Endothelial cell of umbilical vein (primary cell): ENCODE measurements around the gene ALX3. TPM values are rescaled to one million over a fixed set of nuclear protein-coding genes. Genes with fewer than 3 reads are reported as not detected.

Experiments
- BruUV-seq: library from RNA; stranded (reverse); fragments of 400-500 nt; replicated peaks from 2 replicates; lab custom pipeline; 2021; lab: Mats Ljungman, UMichigan
- CTCF ChIA-PET: fragments of 300-600, 350-600 bp; sonication (Branson Sonifier 250); formaldehyde crosslinking; loops from one replicate; lab custom pipeline; 2021; ENCODE audit warnings: antibody characterized with exemption, inconsistent platforms; lab: Charles Lee
- POLR2A ChIA-PET: fragments of 300-600, 350-600 bp; sonication (Branson Sonifier 250); formaldehyde crosslinking; loops from one replicate; lab custom pipeline; 2021; ENCODE audit warnings: antibody characterized with exemption, inconsistent platforms; lab: Charles Lee
- DNase-seq: peaks from one replicate; pipeline ENCODE4 v3.0.0-alpha.2; 2011; ENCODE audit warnings: low read depth, low spot score
- FAIRE-seq: peaks from 2 replicates; lab custom pipeline; 2011; peaks lifted over from hg19 to GRCh38; lab: Jason Lieb, UNC
- H2AFZ ChIP-seq: 2 replicates; pipeline ENCODE4 v1.6.0; 2012; ENCODE audit warnings: low read depth, low read length, control low read depth, inconsistent platforms
- H3K27ac ChIP-seq: 2 replicates; pipeline ENCODE4 v1.5.1; 2011; ENCODE audit warnings: low read depth, mild to moderate bottlenecking, control low read depth, low read length, moderate library complexity; ENCODE audit not compliant: insufficient read depth
- H3K27me3 ChIP-seq, 2 experiments: 2 replicates each; pipeline versions ENCODE4 v1.6.0 to v1.6.1; 2011; ENCODE audit warnings: low read length in 2 of 2, mixed read lengths in 1 of 2; ENCODE audit not compliant: control insufficient read depth in 2 of 2, insufficient read depth in 2 of 2
- H3K36me3 ChIP-seq, 2 experiments: 2 replicates in 1 of 2; 3 replicates in 1 of 2; pipeline ENCODE4 v1.5.1; 2011; ENCODE audit warnings: low read length in 2 of 2, mild to moderate bottlenecking in 1 of 2, moderate library complexity in 1 of 2; ENCODE audit not compliant: control insufficient read depth in 2 of 2, insufficient read depth in 2 of 2; ENCODE audit errors: extremely low read depth in 1 of 2
- H3K4me1 ChIP-seq: 3 replicates; pipeline ENCODE4 v1.5.1; 2011; ENCODE audit warnings: mild to moderate bottlenecking, low read length; ENCODE audit not compliant: control insufficient read depth, insufficient read depth; ENCODE audit errors: extremely low read depth
- H3K4me2 ChIP-seq: 2 replicates; pipeline ENCODE4 v1.6.1; 2011; ENCODE audit warnings: low read length, control low read depth, mixed read lengths; ENCODE audit not compliant: insufficient read depth
- H3K4me3 ChIP-seq, 3 experiments: fragments of 200-600 bp in 1 of 3; sonication (generic), shearing (Covaris generic) in 1 of 3; replicated peaks in 1 of 3; 2 replicates each; pipeline ENCODE4 v1.5.1; 2011 to 2016; ENCODE audit warnings: control low read depth in 3 of 3, low read length in 3 of 3, mild to moderate bottlenecking in 2 of 3, inconsistent platforms in 1 of 3, low read depth in 1 of 3, moderate library complexity in 1 of 3; ENCODE audit not compliant: insufficient read depth in 1 of 3
- H3K79me2 ChIP-seq: 2 replicates; pipeline ENCODE4 v1.6.0; 2012; ENCODE audit warnings: low read length, inconsistent platforms; ENCODE audit not compliant: control insufficient read depth, insufficient read depth
- H3K9ac ChIP-seq: replicated peaks from 2 replicates; pipeline ENCODE3; 2011; ENCODE audit warnings: low read length, control low read depth; ENCODE audit not compliant: insufficient read depth; ENCODE audit errors: extremely low read depth
- H3K9me1 ChIP-seq: replicated peaks from 3 replicates; pipeline ENCODE4 v1.6.0; 2011; ENCODE audit warnings: mild to moderate bottlenecking, low read length; ENCODE audit not compliant: control insufficient read depth, insufficient read depth; ENCODE audit errors: extremely low read depth
- H3K9me3 ChIP-seq: replicated peaks from 2 replicates; pipeline ENCODE4 v1.5.1; 2012; ENCODE audit warnings: low read length, inconsistent platforms; ENCODE audit not compliant: control insufficient read depth, insufficient read depth
- H4K20me1 ChIP-seq: replicated peaks from 2 replicates; pipeline ENCODE3; 2011; ENCODE audit warnings: mild to moderate bottlenecking, low read length; ENCODE audit not compliant: control insufficient read depth, insufficient read depth; ENCODE audit errors: extremely low read depth
- EZH2 ChIP-seq: IDR thresholded peaks from 2 replicates; pipeline ENCODE4 v1.6.1; 2012; ENCODE audit warnings: borderline replicate concordance, low read depth, mild to moderate bottlenecking, moderate library complexity, low read length, inconsistent platforms; ENCODE audit not compliant: severe bottlenecking
- FOS ChIP-seq: IDR thresholded peaks from 2 replicates; pipeline ENCODE4 v1.6.1; 2011; ENCODE audit warnings: mild to moderate bottlenecking, low read length, moderate library complexity, borderline replicate concordance; ENCODE audit not compliant: insufficient read depth
- GATA2 ChIP-seq: IDR thresholded peaks from 2 replicates; pipeline ENCODE4 v1.7.0; 2011; ENCODE audit warnings: low read depth, mild to moderate bottlenecking, moderate library complexity, mixed read lengths, low read length; ENCODE audit not compliant: insufficient read length, insufficient read depth
- JUN ChIP-seq: IDR thresholded peaks from 2 replicates; pipeline ENCODE4 v1.6.1; 2011; ENCODE audit warnings: borderline replicate concordance, low read depth; ENCODE audit not compliant: insufficient read length, insufficient read depth
- MAX ChIP-seq: IDR thresholded peaks from 2 replicates; pipeline ENCODE4 v1.6.1; 2011; ENCODE audit not compliant: insufficient read depth, insufficient read length
- MYC ChIP-seq: IDR thresholded peaks from one replicate; pipeline ENCODE4 v1.6.1; 2011; ENCODE audit warnings: mild to moderate bottlenecking, low read depth, low read length
- POLR2A ChIP-seq: IDR thresholded peaks from 2 replicates; pipeline ENCODE4 v1.6.1; 2012; ENCODE audit warnings: low read depth, mild to moderate bottlenecking, control low read depth, low read length
- POLR2AphosphoS5 ChIP-seq: IDR thresholded peaks from 2 replicates; pipeline ENCODE4 v1.6.1; 2012; ENCODE audit warnings: low read depth, mild to moderate bottlenecking, control low read depth, low read length, moderate library complexity; ENCODE audit not compliant: insufficient read depth
- dilution Hi-C: fragments of 300-500 bp; cut with MboI; formaldehyde crosslinking; loops from one replicate; pipeline ENCODE4 v1.15.0; 2019; ENCODE audit warnings: low sequenced_read_pairs; ENCODE audit not compliant: extremely low pct_ligation_motif_present
- intact Hi-C: fragments of 100-400 bp; cut with micrococcal nuclease; formaldehyde crosslinking; loops from one replicate; pipeline ENCODE4 v1.10.0; 2022
- polyA plus RNA-seq, 4 experiments: library from polyadenylated mRNA; depleted of rRNA in 3 of 4; stranded (reverse) in 3 of 4; unstranded in 1 of 4; fragments of >200 nt; gene quantifications; 2 replicates each; pipeline versions ENCODE4 v1.2.1 to v1.2.3, GENCODE V29; 2011 to 2012; ENCODE audit warnings: missing spikeins in 1 of 4
- total RNA-seq: library from RNA; stranded (reverse); gene quantifications from 2 replicates; pipeline ENCODE4 v1.2.3, GENCODE V29; 2021
- TF ChIP-seq, protein P1 (sequence below), 2 donors: IDR thresholded peaks; 1 replicate in 1 of 2; 2 replicates in 1 of 2; pipeline ENCODE4 v1.5.1; 2011; ENCODE audit warnings: low read length in 2 of 2, mild to moderate bottlenecking in 2 of 2, moderate library complexity in 2 of 2, control low read depth in 1 of 2, inconsistent platforms in 1 of 2, low read depth in 1 of 2; ENCODE audit not compliant: insufficient read depth in 1 of 2; ENCODE audit errors: extremely low read depth in 1 of 2

The ALX3 gene
- total and polyA plus RNA-seq, 2 donors (not counting 3 experiments of a cell fraction or from before 2014, with no cell fraction given): not detected

DNA sequence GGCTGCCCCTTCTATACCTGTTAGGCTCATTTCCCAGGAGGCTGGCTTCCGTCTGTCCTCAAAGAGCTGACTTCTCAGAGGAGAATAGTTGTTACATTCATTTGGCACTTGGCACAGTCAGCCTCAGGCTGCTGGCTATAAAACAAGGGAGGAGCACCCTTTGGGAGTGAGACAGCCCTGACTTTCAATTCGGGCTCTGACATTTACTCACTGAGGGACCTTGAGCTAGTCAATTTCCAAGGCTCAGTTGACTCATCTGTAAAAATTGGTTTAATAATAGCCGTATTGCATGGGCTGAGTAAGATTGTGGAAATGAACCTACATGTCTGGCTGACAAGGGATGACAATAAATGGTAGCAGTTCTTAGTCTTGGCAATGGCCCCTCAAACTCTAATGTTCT is 13.7 kb downstream of the ALX3 start:
- Histone ChIP-seq H3K9ac (no peak overlapping the region), H3K27ac (no peak overlapping the region), H3K9me1 (no peaks in the 10 kb centered on the region), H3K36me3 (peaks cover 21 to 44% of the 10 kb centered on the region in 2 experiments), H3K27me3 (no peaks in the 10 kb centered on the region), H3K79me2 (no peaks in the 10 kb centered on the region), H2AFZ (no peak overlapping the region), H3K4me1 (no peaks in the 10 kb centered on the region), H4K20me1 (no peaks in the 10 kb centered on the region), H3K4me3 (no peak overlapping the region), H3K9me3 (no peaks in the 10 kb centered on the region), H3K4me2 (no peak overlapping the region)
- intact Hi-C loops (no loop called here), dilution Hi-C loops (no loop called here)
- FAIRE-seq (no peak), DNase-seq (no peak)
- ChIA-PET POLR2A (no interaction called here), CTCF (interaction anchor here (1.3 to 1.5 kb wide), 2 partner anchors 27 to 439 kb away, joined by 3 to 4 read pairs; no protein-coding TSS in a partner anchor)
- BruUV-seq: no TSS peak
- TF ChIP-seq FOS (no peak), POLR2AphosphoS5 (no peak), MYC (no peak), POLR2A (no peak), MAX (no peak), JUN (no peak), EZH2 (no peak), GATA2 (no peak)
- TF ChIP-seq, protein P1, sequence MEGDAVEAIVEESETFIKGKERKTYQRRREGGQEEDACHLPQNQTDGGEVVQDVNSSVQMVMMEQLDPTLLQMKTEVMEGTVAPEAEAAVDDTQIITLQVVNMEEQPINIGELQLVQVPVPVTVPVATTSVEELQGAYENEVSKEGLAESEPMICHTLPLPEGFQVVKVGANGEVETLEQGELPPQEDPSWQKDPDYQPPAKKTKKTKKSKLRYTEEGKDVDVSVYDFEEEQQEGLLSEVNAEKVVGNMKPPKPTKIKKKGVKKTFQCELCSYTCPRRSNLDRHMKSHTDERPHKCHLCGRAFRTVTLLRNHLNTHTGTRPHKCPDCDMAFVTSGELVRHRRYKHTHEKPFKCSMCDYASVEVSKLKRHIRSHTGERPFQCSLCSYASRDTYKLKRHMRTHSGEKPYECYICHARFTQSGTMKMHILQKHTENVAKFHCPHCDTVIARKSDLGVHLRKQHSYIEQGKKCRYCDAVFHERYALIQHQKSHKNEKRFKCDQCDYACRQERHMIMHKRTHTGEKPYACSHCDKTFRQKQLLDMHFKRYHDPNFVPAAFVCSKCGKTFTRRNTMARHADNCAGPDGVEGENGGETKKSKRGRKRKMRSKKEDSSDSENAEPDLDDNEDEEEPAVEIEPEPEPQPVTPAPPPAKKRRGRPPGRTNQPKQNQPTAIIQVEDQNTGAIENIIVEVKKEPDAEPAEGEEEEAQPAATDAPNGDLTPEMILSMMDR (IDR thresholded peaks at IDR 0.05; ENCODE audit: extremely low read depth in 1 of 2, insufficient read depth in 1 of 2, low read depth in 1 of 2, low read length in 2 of 2): no peak
